ENCODE results near the gene SH3D19. TPM values are rescaled to one million over a fixed set of nuclear protein-coding genes. Genes with fewer than 3 reads are reported as not detected.

Gene SH3D19
- polyA plus RNA-seq, 3 donors, result not detected

DNA sequence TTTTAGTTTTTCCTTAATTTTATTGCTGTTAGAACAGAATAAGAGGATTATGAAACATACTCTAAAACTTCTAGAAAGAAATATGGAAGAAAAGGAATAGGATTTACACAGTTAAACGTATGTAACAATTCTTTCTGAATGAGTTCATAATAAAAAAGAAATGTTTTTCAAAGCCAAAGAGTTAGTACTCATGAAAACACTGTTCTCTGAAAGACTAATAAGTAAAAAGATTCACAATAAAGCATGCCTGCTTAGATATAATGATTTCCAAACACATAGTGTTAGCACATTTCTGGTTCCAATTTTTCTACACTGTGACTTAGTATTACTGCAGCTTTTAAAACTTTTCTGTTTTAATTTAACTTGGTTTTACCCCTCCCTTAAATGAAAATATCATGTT, 98.2 kb downstream of the SH3D19 start:
- Mint-ChIP-seq H3K36me3 (no peaks in the 10 kb centered on the region), H3K27ac (no peak overlapping the region), H3K4me1 (no peaks in the 10 kb centered on the region), H3K9me3 (peaks cover 0 to 2% (median 0%) of the 10 kb centered on the region in 7 donors), H3K4me3 (no peak overlapping the region), H3K27me3 (ENCODE audit: low read depth in 3 of 3) (peaks cover 0 to 2% (median 0%) of the 10 kb centered on the region in 3 donors)
- no peaks in the 10 kb centered on the region for H3K9me3 ChIP-seq (replicated peaks in 1 of 2; ENCODE audit: control insufficient read depth in 1 of 2, insufficient read depth in 1 of 2, low read length in 2 of 2)
- H2AFZ ChIP-seq (ENCODE audit: insufficient read depth, low read depth, low read length, poor library complexity, severe bottlenecking), result no peak overlapping the region
- no CpG with 5 or more reads among the region's 1 CpG for WGBS (ENCODE audit: insufficient coverage)
- H3K4me1 ChIP-seq (ENCODE audit: control insufficient read depth in 1 of 2, insufficient read depth in 2 of 2, low read length in 2 of 2), result no peaks in the 10 kb centered on the region
- H3K9ac ChIP-seq (ENCODE audit: insufficient read depth, low read length, poor library complexity, severe bottlenecking), result no peak overlapping the region
- H3K27me3 ChIP-seq (ENCODE audit: control insufficient read depth in 2 of 2, insufficient read depth in 2 of 2, low read length in 2 of 2), result no peaks in the 10 kb centered on the region
- no peak overlapping the region for H3K4me2 ChIP-seq (replicated peaks; ENCODE audit: extremely low read depth, low read length, poor library complexity, severe bottlenecking)
- intact Hi-C loops (cut with micrococcal nuclease), result no loop called here
- H4K20me1 ChIP-seq (ENCODE audit: insufficient read depth, low read length), result no peaks in the 10 kb centered on the region
- no peaks in the 10 kb centered on the region for H3K36me3 ChIP-seq (replicated peaks in 1 of 2; ENCODE audit: control insufficient read depth in 1 of 2, insufficient read depth in 2 of 2, low read length in 2 of 2)
- H3K79me2 ChIP-seq (ENCODE audit: insufficient read depth, low read length), result no peaks in the 10 kb centered on the region
- H3K4me3 ChIP-seq (replicated peaks in 1 of 3; ENCODE audit: low read depth in 2 of 3, low read length in 3 of 3), result no peak overlapping the region
- no peak for DNase-seq
- no peak overlapping the region for H3K27ac ChIP-seq (ENCODE audit: low read depth in 1 of 2, low read length in 2 of 2)
- TF ChIP-seq CTCF (IDR thresholded peaks at IDR 0.05), result no peak

- WGBS (ENCODE audit: insufficient coverage), result no CpG with 5 or more reads among the region's 10 CpGs
- Histone ChIP-seq H3K4me1 (ENCODE audit: control insufficient read depth in 1 of 2, insufficient read depth in 2 of 2, low read length in 2 of 2) (no peaks in the 10 kb centered on the region), H3K9ac (ENCODE audit: insufficient read depth, low read length, poor library complexity, severe bottlenecking) (no peak overlapping the region), H3K27ac (ENCODE audit: low read depth in 1 of 2, low read length in 2 of 2) (no peak overlapping the region), H2AFZ (ENCODE audit: insufficient read depth, low read depth, low read length, poor library complexity, severe bottlenecking) (no peak overlapping the region), H3K4me2 (replicated peaks; ENCODE audit: extremely low read depth, low read length, poor library complexity, severe bottlenecking) (no peak overlapping the region), H3K36me3 (replicated peaks in 1 of 2; ENCODE audit: control insufficient read depth in 1 of 2, insufficient read depth in 2 of 2, low read length in 2 of 2) (no peaks in the 10 kb centered on the region), H4K20me1 (ENCODE audit: insufficient read depth, low read length) (no peaks in the 10 kb centered on the region), H3K27me3 (ENCODE audit: control insufficient read depth in 2 of 2, insufficient read depth in 2 of 2, low read length in 2 of 2) (no peaks in the 10 kb centered on the region), H3K9me3 (replicated peaks in 1 of 2; ENCODE audit: control insufficient read depth in 1 of 2, insufficient read depth in 1 of 2, low read length in 2 of 2) (no peaks in the 10 kb centered on the region), H3K4me3 (replicated peaks in 1 of 3; ENCODE audit: low read depth in 2 of 3, low read length in 3 of 3) (no peak overlapping the region), H3K79me2 (ENCODE audit: insufficient read depth, low read length) (no peaks in the 10 kb centered on the region)
- Mint-ChIP-seq H3K4me1 (no peaks in the 10 kb centered on the region), H3K27ac (no peak overlapping the region), H3K36me3 (no peaks in the 10 kb centered on the region), H3K9me3 (peaks cover 0 to 2% (median 0%) of the 10 kb centered on the region in 7 donors), H3K27me3 (ENCODE audit: low read depth in 3 of 3) (peaks cover 0 to 2% (median 0%) of the 10 kb centered on the region in 3 donors), H3K4me3 (no peak overlapping the region)
- intact Hi-C loops (cut with micrococcal nuclease), result no loop called here
- TF ChIP-seq CTCF (IDR thresholded peaks at IDR 0.05), result no peak
- no peak for DNase-seq
Observed at GRCh38 chr4:151226004-151226932, 99.1 kb downstream of the SH3D19 start.

Data from CD14-positive monocyte (primary cell).